ENCODE data around the gene IL17RC. TPM values are rescaled to one million over a fixed set of nuclear protein-coding genes. Genes with fewer than 3 reads are reported as not detected.

The IL17RC gene
- total and polyA plus RNA-seq, 8 donors: 11.9 to 55.7 (median 16.8) TPM

DNA sequence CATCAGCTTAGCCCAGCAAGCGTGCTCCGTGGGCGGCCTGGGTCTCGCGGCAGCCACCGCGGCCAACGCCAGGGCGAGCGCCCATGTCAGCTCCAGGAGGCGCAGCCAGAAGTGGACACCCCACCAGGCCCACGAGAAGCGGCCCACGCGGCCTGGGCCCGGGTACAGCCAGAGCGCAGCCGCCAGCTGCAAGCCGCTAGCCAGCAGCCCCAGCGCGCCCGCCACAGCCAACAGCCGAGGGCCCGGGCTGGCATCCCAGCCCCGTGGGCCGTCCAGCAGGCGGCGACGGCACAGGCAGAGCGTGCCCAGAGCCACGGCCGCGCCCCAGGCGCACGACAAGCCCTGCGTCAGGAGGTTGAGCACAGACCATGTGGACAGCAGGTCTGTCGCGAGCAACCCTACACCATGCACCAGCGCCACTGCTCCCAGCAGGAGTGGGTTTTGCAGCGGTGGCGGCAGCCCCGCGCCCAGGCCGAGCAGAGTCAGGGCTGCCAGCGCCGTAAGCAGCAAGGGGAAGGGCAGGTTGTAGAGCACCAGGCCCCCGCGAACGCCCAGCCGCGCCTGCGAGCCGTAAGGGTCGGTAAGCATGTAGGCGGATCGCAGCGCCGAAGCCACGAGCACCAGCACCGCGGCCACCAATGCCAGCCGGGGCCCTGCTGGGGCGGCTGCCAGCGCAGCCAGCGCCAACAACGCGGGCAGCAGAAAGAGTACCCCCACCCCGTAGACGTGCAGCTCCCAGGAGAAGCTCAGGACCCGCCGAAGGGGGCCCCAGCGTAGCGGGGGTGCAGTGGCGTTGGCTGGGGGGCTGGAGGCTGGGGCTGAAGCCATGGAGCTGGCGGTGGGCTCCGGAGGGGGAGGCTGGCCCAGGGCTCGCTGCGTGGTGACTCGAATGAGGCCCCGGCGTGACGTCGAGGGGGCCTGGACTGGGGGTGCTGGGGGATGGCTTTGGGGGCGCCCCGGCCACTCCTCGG is 30.4 kb downstream of the IL17RC start:
- intact Hi-C loops (cut with DNase I): loop anchor here in 1 of 3 donors (10.0 kb wide), 1 partner anchor 277 kb away; no protein-coding TSS in a partner anchor
- peak; percentile 87 to 90 (median 88) for ATAC-seq
- TF ChIP-seq CTCF (IDR thresholded peaks at IDR 0.05): peak; percentile 20 to 46 (median 46)

DNA sequence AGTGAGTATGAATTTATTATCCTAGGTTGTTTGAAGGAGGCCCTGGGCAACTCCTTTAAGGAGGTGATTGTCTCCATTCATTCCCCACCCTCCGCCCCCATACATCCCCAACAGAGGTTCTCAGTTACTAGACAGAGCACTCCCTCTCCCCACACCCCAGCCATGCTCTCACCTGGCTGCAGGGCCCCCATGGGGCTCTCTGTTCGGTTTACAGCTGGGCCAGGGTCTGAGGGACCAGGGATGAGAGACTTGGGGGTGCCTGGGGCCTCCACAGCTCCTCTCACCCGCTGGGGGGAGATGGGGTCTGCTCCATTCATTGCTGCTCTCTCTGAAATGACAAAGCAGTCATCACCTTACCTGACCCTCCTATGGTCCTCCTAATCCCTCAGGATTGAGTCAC is 31.7 kb downstream of the IL17RC start:
- H3K36me3 ChIP-seq: peaks cover 0 to 8% (median 0%) of the 10 kb centered on the region in 3 donors
- ATAC-seq: no peak
- no peaks in the 10 kb centered on the region for H3K9me3 ChIP-seq
- DNase-seq: no peak
- WGBS, 2 donors: 76 to 78% methylated on average over 3 of the region's 3 CpGs
- intact Hi-C loops (cut with DNase I): loop anchor here in 1 of 3 donors (10.0 kb wide), 1 partner anchor 276 kb away; no protein-coding TSS in a partner anchor
- no peak overlapping the region for H3K4me3 ChIP-seq
- no peak overlapping the region for H3K27ac ChIP-seq
- no peaks in the 10 kb centered on the region for H3K27me3 ChIP-seq
- H3K4me1 ChIP-seq: peaks cover 0 to 5% (median 0%) of the 10 kb centered on the region in 3 donors
- no peak for FAIRE-seq
- no peak for TF ChIP-seq CTCF (IDR thresholded peaks at IDR 0.05)

More for the DNA sequence above, 30.4 kb downstream of the IL17RC start:
- WGBS, 2 donors: 27 to 33% methylated on average over 78 to 86 of the region's 86 CpGs
- Histone ChIP-seq H3K4me1 (peaks cover 0 to 5% (median 0%) of the 10 kb centered on the region in 3 donors), H3K27me3 (no peaks in the 10 kb centered on the region), H3K27ac (peak overlapping the region; percentile 67 to 75 (median 72)), H3K36me3 (peaks cover 0 to 8% (median 0%) of the 10 kb centered on the region in 3 donors), H3K9me3 (no peaks in the 10 kb centered on the region), H3K4me3 (peak overlapping the region; percentile 23 to 77 (median 56))
- peak; percentile 75 to 94 (median 88) for DNase-seq
- FAIRE-seq: no peak

DNA sequence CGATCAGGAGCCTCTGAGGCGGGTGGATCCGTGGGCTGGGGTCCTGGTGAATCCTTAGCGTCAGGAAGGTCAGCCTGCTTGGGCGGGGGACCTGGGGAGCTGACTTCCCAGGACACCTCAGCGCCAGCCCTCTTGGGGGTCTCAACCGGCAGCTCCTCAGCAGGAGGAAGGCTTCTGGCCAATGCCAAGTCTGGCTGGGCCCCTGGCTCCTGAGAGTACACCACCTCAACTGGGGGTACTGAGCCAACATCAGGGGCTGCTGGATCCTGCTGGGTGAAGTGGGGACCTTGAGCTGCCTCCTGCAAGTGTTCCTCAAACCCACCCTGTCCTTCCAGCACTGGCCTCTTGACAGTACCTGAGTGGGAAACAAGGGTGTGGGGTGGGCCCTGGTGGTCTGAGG is 32.2 kb downstream of the IL17RC start:
- no peak for FAIRE-seq
- no peak for ATAC-seq
- Histone ChIP-seq H3K4me3 (no peak overlapping the region), H3K27ac (no peak overlapping the region), H3K4me1 (peaks cover 0 to 5% (median 0%) of the 10 kb centered on the region in 3 donors), H3K27me3 (no peaks in the 10 kb centered on the region), H3K9me3 (no peaks in the 10 kb centered on the region), H3K36me3 (peaks cover 0 to 8% (median 0%) of the 10 kb centered on the region in 3 donors)
- 88 to 91% methylated on average over 7 of the region's 7 CpGs for WGBS, 2 donors
- intact Hi-C loops (cut with DNase I): loop anchor here in 1 of 3 donors (10.0 kb wide), 1 partner anchor 276 kb away; no protein-coding TSS in a partner anchor
- TF ChIP-seq CTCF (IDR thresholded peaks at IDR 0.05): no peak
- DNase-seq: peak in 2 of 6 donors; percentile 28 to 68

- no peak for FAIRE-seq
- no peak for DNase-seq
- no peak for TF ChIP-seq CTCF (IDR thresholded peaks at IDR 0.05)
- Histone ChIP-seq H3K36me3 (peaks cover 0 to 8% (median 0%) of the 10 kb centered on the region in 3 donors), H3K4me1 (peaks cover 0 to 5% (median 0%) of the 10 kb centered on the region in 3 donors), H3K9me3 (no peaks in the 10 kb centered on the region), H3K27ac (no peak overlapping the region), H3K27me3 (no peaks in the 10 kb centered on the region), H3K4me3 (no peak overlapping the region)
- intact Hi-C loops (cut with DNase I): loop anchor here in 1 of 3 donors (10.0 kb wide), 1 partner anchor 275 kb away; no protein-coding TSS in a partner anchor
- ATAC-seq: no peak
- WGBS, 2 donors: 80 to 85% methylated on average over 9 of the region's 9 CpGs
These were observed 32.7 kb downstream of the IL17RC start for GRCh38 chr3:9949626-9950025.

Data from pancreas (tissue), 10 donors.